Activated naive CD4-positive, alpha-beta T cell treated with anti-CD3 and anti-CD28 coated beads, Interleukin-2, amount 50 U/mL, for 16 hours (primary cell): ENCODE measurements around the gene SGMS2.
"Not testable (repeated sequence)": the region's sequence is repeated elsewhere in the genome, so short reads cannot be mapped to it uniquely, and the experiment has no call there.

ENCODE experiments used
- DNase-seq: peaks from one replicate; pipeline ENCODE4 v3.0.0-alpha.2; 2020

SGMS2 gene

GRCh38 chr4:107870916-107871786 lies 46.4 kb downstream of the SGMS2 start:
- DNase-seq = no peak

DNA sequence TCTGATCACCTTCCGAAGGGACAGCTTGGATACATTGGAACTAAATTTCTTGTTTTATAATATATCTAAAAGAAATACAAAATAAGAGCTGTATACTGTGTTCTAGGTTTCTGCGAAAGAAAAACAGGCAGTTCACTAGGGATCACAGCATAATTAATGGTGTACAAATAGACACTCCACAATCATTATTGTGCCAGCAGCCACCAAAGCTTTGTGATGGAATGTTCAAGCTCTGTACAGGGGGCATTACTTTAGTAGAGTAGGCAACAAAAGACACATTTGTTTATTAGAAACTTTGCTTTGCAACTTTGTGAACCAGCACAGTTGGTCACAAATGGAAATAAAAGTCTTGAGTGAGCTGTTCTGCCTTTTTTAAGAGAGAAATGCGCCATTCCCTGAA lies 49.3 kb downstream of the SGMS2 start:
- no peak for DNase-seq

GRCh38 chr4:107876099-107876498 lies 51.4 kb downstream of the SGMS2 start:
- no peak for DNase-seq

GRCh38 chr4:107877361-107877760 lies 52.6 kb downstream of the SGMS2 start:
- DNase-seq = no peak

DNA sequence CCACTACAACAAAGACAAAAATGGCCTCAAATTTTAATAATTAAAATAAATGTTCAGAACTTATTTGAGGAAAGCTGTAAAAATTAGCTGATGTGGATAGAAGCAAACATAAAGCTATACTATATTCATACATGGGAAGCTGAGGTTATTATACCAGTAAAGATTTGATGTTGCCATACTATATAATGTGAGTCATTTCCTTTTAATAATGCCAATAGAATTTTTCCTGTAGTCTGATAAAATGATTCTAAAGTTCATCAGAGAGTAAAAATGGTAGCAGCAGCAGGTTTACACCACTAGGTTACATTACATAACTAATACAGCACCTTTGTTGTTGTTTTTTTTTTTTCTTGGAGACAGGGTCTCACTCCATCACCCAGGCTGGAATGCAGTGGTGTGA lies 61.1 kb downstream of the SGMS2 start:
- no peak for DNase-seq

DNA sequence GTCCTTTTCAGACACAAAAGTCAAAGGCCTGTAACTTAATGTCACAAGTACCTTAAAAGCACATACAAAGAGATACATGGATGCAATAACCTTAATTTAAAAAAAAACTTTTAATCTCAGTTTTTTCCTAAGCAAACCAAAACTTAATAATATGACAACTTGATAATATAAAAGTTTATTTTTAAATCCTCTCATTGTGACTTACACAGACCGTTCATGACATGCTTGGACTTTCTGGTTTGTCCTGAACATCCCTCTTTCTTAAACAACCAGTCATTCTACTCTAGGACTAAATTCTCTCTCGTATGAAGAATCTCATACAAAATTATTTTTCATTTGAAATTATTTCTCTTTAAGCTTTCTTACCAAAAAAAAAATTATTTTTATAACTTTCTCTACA lies 63.5 kb downstream of the SGMS2 start:
- DNase-seq = no peak

DNA sequence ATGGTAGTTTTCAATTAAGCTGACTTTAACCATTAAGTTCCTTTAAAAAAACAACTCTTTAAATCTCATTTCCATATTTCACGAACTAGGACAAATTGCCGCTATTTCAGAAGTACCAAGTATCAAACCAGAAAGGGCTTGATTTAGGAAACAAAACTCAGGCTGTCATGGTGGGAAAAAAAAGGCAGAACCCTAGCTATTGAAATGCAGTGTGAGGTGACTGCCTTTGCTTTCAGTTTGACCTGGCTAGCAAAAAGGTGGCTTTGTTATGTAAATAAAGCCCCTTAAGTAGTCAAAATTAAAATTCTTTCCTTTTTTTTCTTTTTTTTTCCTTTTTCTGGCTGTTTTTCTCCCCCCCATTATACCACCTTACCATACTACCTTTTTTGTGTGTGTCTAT lies 66.0 kb downstream of the SGMS2 start:
- DNase-seq = no peak

GRCh38 chr4:107891299-107891698 lies 66.6 kb downstream of the SGMS2 start:
- no peak for DNase-seq

GRCh38 chr4:107893171-107894137 lies 68.7 kb downstream of the SGMS2 start:
- no peak for DNase-seq

GRCh38 chr4:107894138-107894603 lies 69.4 kb downstream of the SGMS2 start:
- DNase-seq = no peak

DNA sequence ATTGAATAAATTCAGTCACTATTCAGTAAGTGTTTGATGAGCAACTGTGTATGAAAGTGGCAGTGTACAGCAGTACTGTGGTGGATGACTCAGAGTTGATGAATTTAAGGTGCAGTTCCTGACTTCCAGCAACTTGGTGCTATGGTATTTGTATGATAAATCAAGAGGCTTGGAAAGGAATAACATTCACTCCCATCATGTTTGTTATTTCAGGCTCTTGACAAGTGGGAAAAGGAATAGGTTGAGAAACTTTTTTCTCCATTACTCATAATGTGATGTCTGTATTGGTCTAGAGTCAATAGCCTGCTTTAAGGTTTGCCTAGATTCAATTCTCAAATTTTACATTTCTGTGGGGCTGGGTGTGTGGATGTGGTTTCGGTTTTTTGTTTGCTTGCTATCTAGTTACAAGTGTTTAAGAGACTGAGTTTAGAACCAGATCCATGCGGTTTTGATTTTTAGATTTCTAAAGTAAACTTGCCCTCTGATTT lies 71.5 kb downstream of the SGMS2 start:
- no peak for DNase-seq

- DNase-seq = no peak
Observed at GRCh38 chr4:107896646-107897045, 71.9 kb downstream of the SGMS2 start.

DNA sequence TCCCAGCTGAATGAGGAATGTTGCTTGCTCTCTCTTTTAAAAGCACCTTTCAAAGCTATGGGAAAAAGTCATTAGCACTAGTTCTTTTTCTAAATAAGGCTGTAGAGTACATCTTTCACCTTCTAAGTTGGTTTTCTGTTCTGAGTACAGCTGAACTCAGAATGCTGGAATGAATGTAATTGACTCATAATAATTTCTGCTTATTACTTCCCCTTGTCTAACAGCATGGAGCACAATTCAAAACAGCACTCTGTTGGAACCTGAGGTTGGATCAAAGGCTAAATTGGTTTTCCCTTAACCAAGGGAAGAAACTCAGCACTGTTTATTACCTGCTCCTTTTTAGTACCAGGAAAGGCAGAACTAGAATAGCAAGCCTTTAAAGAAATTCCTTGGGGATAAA lies 73.1 kb downstream of the SGMS2 start:
- no peak for DNase-seq

GRCh38 chr4:107900067-107900466 lies 75.3 kb downstream of the SGMS2 start:
- no peak for DNase-seq

GRCh38 chr4:107900508-107900907 lies 75.8 kb downstream of the SGMS2 start:
- DNase-seq = no peak

- DNase-seq = no peak
Observed at GRCh38 chr4:107901213-107901934, 76.6 kb downstream of the SGMS2 start.

DNA sequence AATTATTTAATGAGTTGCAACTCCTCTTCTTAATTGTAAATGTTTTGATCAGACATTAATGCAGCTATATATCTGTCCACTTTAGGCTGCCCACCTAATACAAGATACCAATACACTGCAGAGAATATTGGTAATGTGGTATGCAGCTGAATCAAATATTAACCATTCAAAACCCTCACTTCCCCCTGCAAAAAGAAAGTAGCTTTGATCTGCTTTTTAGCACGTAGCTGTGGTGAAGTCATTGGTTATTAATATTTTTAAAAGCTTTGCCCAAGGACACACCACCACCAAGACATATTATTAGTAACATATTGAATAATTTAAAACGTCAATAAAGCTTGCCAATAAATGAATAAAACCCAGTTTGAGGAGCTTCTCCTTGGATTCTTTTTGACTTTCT lies 78.0 kb downstream of the SGMS2 start:
- DNase-seq = no peak

- DNase-seq = not testable (repeated sequence)
Observed at GRCh38 chr4:107905082-107905481, 80.3 kb downstream of the SGMS2 start.

DNA sequence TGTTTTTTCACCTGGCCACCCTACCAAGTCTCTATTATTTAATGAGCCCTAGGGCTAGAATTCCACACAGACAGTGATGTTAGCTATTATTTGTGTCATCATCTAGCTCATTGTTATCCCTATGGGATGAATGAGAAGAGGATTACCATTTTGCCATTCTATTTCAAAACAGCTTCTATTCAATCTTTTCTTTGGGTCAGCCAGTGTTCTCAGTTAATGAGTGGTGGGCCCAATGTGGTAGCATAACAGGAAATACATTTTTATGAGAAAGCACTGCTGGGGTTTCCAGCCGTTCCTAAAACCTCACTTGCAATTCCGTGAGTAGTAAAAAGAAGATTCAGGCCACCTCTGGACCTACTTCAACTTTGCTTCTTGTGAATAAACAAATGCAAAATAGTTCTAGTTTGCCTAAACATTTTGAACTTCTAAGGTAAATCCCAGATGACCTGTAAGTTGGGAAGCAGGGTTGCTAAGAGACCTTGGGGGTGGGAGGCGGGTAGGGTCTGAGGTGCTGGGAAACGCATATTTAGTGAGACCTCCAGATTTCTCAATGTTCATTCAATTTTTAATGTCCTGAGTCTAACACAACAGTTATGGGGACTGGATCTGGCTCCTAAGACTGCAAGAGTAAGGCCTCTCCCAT lies 81.8 kb downstream of the SGMS2 start:
- no peak for DNase-seq

- DNase-seq = no peak
Observed at GRCh38 chr4:107908377-107908776, 83.6 kb downstream of the SGMS2 start.

DNA sequence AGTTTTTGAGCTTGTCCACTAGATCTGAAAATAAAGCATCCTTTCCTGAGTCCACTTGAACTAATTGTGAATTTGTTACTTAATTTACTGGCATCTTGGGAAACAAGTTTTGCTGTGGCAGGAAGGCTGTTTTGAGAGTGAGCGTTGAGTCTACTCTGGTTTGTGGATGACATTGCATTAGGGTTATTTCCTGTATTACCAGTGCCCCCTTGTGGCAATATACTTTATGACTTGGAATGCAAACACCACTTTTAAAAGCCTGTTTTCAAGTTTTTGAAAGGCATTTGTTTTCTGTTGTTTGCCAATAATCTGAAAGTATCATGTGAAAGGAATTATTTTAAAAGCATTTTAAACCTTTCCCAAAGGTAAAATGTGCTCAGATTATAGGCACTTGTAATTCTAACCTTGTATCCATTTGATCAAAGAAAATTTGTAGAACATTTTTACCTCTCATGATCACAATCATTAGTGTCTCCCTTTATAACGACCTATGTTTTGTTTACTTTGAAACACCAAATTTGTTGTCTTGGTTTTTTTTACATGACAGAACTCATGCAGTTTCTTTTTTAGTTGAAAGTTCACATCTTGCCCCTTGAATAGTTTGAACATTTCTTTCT lies 88.7 kb downstream of the SGMS2 start:
- DNase-seq = no peak

- DNase-seq = no peak
Observed at GRCh38 chr4:107915220-107915619, 90.5 kb downstream of the SGMS2 start.
